Osteoblast (primary cell): ENCODE results near the gene NFX1. TPM values are rescaled to one million over a fixed set of nuclear protein-coding genes. Genes with fewer than 3 reads are reported as not detected.
A peak's percentile ranks its signal among the peaks of the same experiment; 100 is the strongest.
"Not testable (repeated sequence)": the region's sequence is repeated elsewhere in the genome, so short reads cannot be mapped to it uniquely, and the experiment has no call there.

Experiments used
- DNase-seq: peaks from one replicate; pipeline ENCODE4 v3.0.0; 2011; ENCODE audit warnings: low spot score, mixed read lengths; ENCODE audit not compliant: insufficient read length; ENCODE audit errors: missing footprints
- H2AFZ ChIP-seq: 2 replicates; pipeline ENCODE4 v1.6.0; 2011; ENCODE audit warnings: mild to moderate bottlenecking, low read length
- H3K27ac ChIP-seq: 2 replicates; pipeline ENCODE4 v1.5.1; 2011; ENCODE audit warnings: mild to moderate bottlenecking, low read depth, low read length, moderate library complexity
- H3K27me3 ChIP-seq: 2 replicates; pipeline ENCODE4 v1.6.0; 2012; ENCODE audit warnings: mild to moderate bottlenecking, control low read depth, inconsistent platforms, low read length, moderate library complexity; ENCODE audit not compliant: insufficient read depth
- H3K36me3 ChIP-seq: 2 replicates; pipeline ENCODE4 v1.5.1; 2011; ENCODE audit warnings: mild to moderate bottlenecking, low read length, control low read depth, moderate library complexity; ENCODE audit not compliant: insufficient read depth
- H3K4me1 ChIP-seq: 2 replicates; pipeline ENCODE4 v1.5.1; 2011; ENCODE audit warnings: mild to moderate bottlenecking, low read length, control low read depth, moderate library complexity; ENCODE audit not compliant: insufficient read depth
- H3K4me2 ChIP-seq: 2 replicates; pipeline ENCODE4 v1.6.0; 2011; ENCODE audit warnings: mild to moderate bottlenecking, low read length; ENCODE audit not compliant: insufficient read depth
- H3K4me3 ChIP-seq: fragments of 200-600 bp; sonication (generic); 3 replicates; pipeline ENCODE4 v1.5.1; 2012; ENCODE audit warnings: mild to moderate bottlenecking, low read length, inconsistent platforms; ENCODE audit not compliant: insufficient read depth
- H3K79me2 ChIP-seq: 2 replicates; pipeline ENCODE4 v1.6.0; 2012; ENCODE audit warnings: mild to moderate bottlenecking, low read length, control low read depth, inconsistent platforms; ENCODE audit not compliant: insufficient read depth
- H3K9me3 ChIP-seq: 2 replicates; pipeline ENCODE4 v1.5.1; 2011; ENCODE audit warnings: low read depth, low read length, control low read depth
- H4K20me1 ChIP-seq: 2 replicates; pipeline ENCODE4 v1.6.0; 2012; ENCODE audit warnings: mild to moderate bottlenecking, low read length, control low read depth; ENCODE audit not compliant: insufficient read depth
- CTCF ChIP-seq: IDR thresholded peaks from 2 replicates; pipeline ENCODE4 v1.5.1; 2011; ENCODE audit warnings: mild to moderate bottlenecking, low read depth, low read length, moderate library complexity; ENCODE audit errors: extremely low read depth
- total RNA-seq: library from RNA; depleted of rRNA; stranded (reverse); fragments of >200 nt; gene quantifications from 2 replicates; pipeline ENCODE4 v1.2.3, GENCODE V29; 2012

NFX1 gene
- total RNA-seq, 1 donor = 34.0 TPM

DNA sequence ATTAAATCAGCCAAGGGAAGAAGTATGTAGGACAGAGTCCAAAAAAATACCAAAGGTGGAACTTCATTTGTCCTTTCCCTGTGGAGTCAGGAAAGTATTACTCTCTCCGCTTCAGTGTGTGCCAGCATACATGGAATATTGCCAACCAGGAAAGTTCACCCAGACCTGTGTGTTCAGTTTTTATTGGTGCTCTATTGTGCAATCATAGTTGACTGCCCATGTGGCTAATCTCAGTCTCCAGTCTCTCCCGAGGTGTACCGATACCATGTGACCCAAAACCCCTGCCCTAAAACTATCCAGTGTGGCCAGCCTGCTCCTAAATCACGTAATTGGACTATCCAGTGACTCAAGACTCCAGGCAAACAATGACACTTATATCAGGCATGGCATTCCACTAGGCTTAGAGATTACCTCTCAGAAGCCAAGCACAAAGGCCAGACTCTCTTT is 38.8 kb downstream of the NFX1 start:
- Histone ChIP-seq H3K4me3 (no peak overlapping the region), H4K20me1 (no peaks in the 10 kb centered on the region), H3K4me1 (peaks cover 54% of the 10 kb centered on the region), H3K79me2 (peaks cover 6% of the 10 kb centered on the region), H3K36me3 (peaks cover 38% of the 10 kb centered on the region), H3K27ac (peak overlapping the region; percentile 80), H3K9me3 (no peaks in the 10 kb centered on the region), H3K27me3 (no peaks in the 10 kb centered on the region), H2AFZ (no peak overlapping the region), H3K4me2 (peak overlapping the region; percentile 66)
- TF ChIP-seq CTCF = no peak
- DNase-seq = peak; percentile 75

DNA sequence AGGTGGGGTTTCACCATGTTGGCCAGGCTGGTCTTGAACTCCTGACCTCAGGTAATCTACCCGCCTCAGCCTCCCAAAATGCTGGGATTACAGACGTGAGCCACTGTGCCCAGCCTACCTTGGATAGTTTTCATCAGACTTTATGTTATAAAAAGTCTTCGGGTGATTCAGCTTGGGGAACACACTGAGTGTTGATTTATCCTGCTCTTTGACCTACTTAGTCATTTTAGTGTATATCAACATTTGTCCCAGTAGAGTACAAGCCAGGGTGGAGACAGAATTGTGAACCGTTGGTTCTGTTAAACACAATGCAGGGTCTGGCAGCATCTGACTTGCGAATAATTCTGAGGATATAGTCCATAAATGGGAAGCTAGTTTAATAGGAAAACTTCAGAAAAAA is 39.7 kb downstream of the NFX1 start:
- H3K27ac ChIP-seq = peak overlapping the region; percentile 80
- peak; percentile 58 for DNase-seq
- peaks cover 46% of the 10 kb centered on the region for H3K36me3 ChIP-seq
- H4K20me1 ChIP-seq = no peaks in the 10 kb centered on the region
- no peak overlapping the region for H3K4me3 ChIP-seq
- H3K4me1 ChIP-seq = peaks cover 54% of the 10 kb centered on the region
- H3K9me3 ChIP-seq = no peaks in the 10 kb centered on the region
- TF ChIP-seq CTCF = no peak
- H2AFZ ChIP-seq = no peak overlapping the region
- H3K4me2 ChIP-seq = peak overlapping the region; percentile 66
- no peaks in the 10 kb centered on the region for H3K27me3 ChIP-seq
- peaks cover 6% of the 10 kb centered on the region for H3K79me2 ChIP-seq

- Histone ChIP-seq H3K36me3 (peaks cover 47% of the 10 kb centered on the region), H3K9me3 (no peaks in the 10 kb centered on the region), H3K4me2 (no peak overlapping the region), H3K4me3 (no peak overlapping the region), H3K4me1 (peaks cover 54% of the 10 kb centered on the region), H3K27me3 (no peaks in the 10 kb centered on the region), H2AFZ (no peak overlapping the region), H3K27ac (peak overlapping the region; percentile 10), H3K79me2 (peaks cover 6% of the 10 kb centered on the region), H4K20me1 (no peaks in the 10 kb centered on the region)
- no peak for TF ChIP-seq CTCF
- no peak for DNase-seq
Measured at GRCh38 chr9:33331377-33331891, 41.1 kb downstream of the NFX1 start.

- Histone ChIP-seq H3K27ac (peak overlapping the region; percentile 10), H3K4me2 (no peak overlapping the region), H3K4me1 (peaks cover 54% of the 10 kb centered on the region), H3K79me2 (peaks cover 6% of the 10 kb centered on the region), H3K36me3 (peaks cover 46% of the 10 kb centered on the region), H3K4me3 (no peak overlapping the region), H4K20me1 (no peaks in the 10 kb centered on the region), H2AFZ (no peak overlapping the region), H3K9me3 (no peaks in the 10 kb centered on the region), H3K27me3 (no peaks in the 10 kb centered on the region)
- TF ChIP-seq CTCF = no peak
- DNase-seq = no peak
Measured at GRCh38 chr9:33332011-33332410, 41.7 kb downstream of the NFX1 start.

- not testable (repeated sequence) for H3K27me3 ChIP-seq, H3K4me2 ChIP-seq, H2AFZ ChIP-seq, H3K79me2 ChIP-seq, DNase-seq, H3K4me3 ChIP-seq, H3K9me3 ChIP-seq, H4K20me1 ChIP-seq
- H3K36me3 ChIP-seq = peaks cover 47% of the 10 kb centered on the region
- peak overlapping the region; percentile 24 for H3K27ac ChIP-seq
- peaks cover 54% of the 10 kb centered on the region for H3K4me1 ChIP-seq
Measured at GRCh38 chr9:33332956-33333355, 42.6 kb downstream of the NFX1 start.
